NAMALWA (cell line): ENCODE data around the gene CASP3.
"Not testable (repeated sequence)": the region's sequence is repeated elsewhere in the genome, so short reads cannot be mapped to it uniquely, and the experiment has no call there.

Experiments
- DNase-seq: peaks from one replicate; pipeline ENCODE4 v3.0.0-alpha.2; 2015; ENCODE audit warnings: low spot score

CASP3 gene

GRCh38 chr4:184636144-184636543 is 13.1 kb downstream of the CASP3 start:
- DNase-seq = no peak

- DNase-seq = no peak
Observed at GRCh38 chr4:184635381-184635780, 13.9 kb downstream of the CASP3 start.

- no peak for DNase-seq
Observed at GRCh38 chr4:184632842-184633241, 16.4 kb downstream of the CASP3 start.

- no peak for DNase-seq
Observed at GRCh38 chr4:184628103-184628502, 21.1 kb downstream of the CASP3 start.

- not testable (repeated sequence) for DNase-seq
Observed at GRCh38 chr4:184625783-184626596, 23.3 kb downstream of the CASP3 start.

- DNase-seq = no peak
Observed at GRCh38 chr4:184624972-184625554, 24.2 kb downstream of the CASP3 start.

GRCh38 chr4:184624504-184624903 is 24.7 kb downstream of the CASP3 start:
- DNase-seq = not testable (repeated sequence)

GRCh38 chr4:184621518-184621917 is 27.7 kb downstream of the CASP3 start:
- DNase-seq = no peak

GRCh38 chr4:184620212-184620867 is 28.9 kb downstream of the CASP3 start:
- no peak for DNase-seq

- no peak for DNase-seq
Observed at GRCh38 chr4:184617600-184618196, 31.5 kb downstream of the CASP3 start.

GRCh38 chr4:184616633-184617551 is 32.4 kb downstream of the CASP3 start:
- DNase-seq = no peak

GRCh38 chr4:184616168-184616567 is 33.1 kb downstream of the CASP3 start:
- DNase-seq = not testable (repeated sequence)

- no peak for DNase-seq
Observed at GRCh38 chr4:184614509-184614908, 34.7 kb downstream of the CASP3 start.

GRCh38 chr4:184613405-184613804 is 35.8 kb downstream of the CASP3 start:
- DNase-seq = no peak

- DNase-seq = no peak
Observed at GRCh38 chr4:184612074-184612473, 37.2 kb downstream of the CASP3 start.

- not testable (repeated sequence) for DNase-seq
Observed at GRCh38 chr4:184607429-184607828, 41.8 kb downstream of the CASP3 start.

GRCh38 chr4:184602857-184603256 is 46.4 kb downstream of the CASP3 start:
- not testable (repeated sequence) for DNase-seq

GRCh38 chr4:184600982-184601381 is 48.3 kb downstream of the CASP3 start:
- not testable (repeated sequence) for DNase-seq

GRCh38 chr4:184599492-184600135 is 49.6 kb downstream of the CASP3 start:
- no peak for DNase-seq

- no peak for DNase-seq
Observed at GRCh38 chr4:184598753-184599491, 50.3 kb downstream of the CASP3 start.
